ENCODE measurements around the gene NPIPA1.
A peak's percentile ranks its signal among the peaks of the same experiment; 100 is the strongest.
"Not testable (repeated sequence)": the region's sequence is repeated elsewhere in the genome, so short reads cannot be mapped to it uniquely, and the experiment has no call there.

The NPIPA1 gene

GRCh38 chr16:14930971-14931370 is 6.3 kb upstream of the NPIPA1 start:
- DNase-seq (ENCODE audit: low spot score) = not testable (repeated sequence)

- not testable (repeated sequence) for DNase-seq (ENCODE audit: low spot score)
Measured at GRCh38 chr16:14932581-14933375, 4.5 kb upstream of the NPIPA1 start.

DNA sequence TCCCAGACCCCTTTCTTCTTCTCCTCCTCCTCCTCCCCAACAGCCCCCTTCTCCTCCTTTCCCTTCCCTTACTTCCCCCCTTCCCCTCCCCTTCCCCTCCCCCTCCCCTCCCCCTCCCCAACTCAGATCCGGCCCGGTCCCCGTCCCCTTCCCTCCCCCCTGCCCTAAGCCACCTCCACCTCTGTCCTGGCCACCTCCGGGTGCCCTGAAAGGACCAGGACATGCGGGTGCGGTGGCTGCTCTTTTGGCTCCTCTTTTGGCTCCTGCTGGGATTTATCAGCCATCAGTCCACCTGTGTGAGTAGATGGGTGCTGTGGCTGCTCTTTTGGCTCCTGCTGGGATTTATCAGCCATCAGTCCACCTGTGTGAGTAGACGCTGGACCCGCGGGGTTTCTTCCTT is 751 bp downstream of the NPIPA1 start:
- DNase-seq (ENCODE audit: low spot score) = not testable (repeated sequence)

GRCh38 chr16:14942686-14943085 is 5.4 kb downstream of the NPIPA1 start:
- DNase-seq (ENCODE audit: low spot score) = not testable (repeated sequence)

- no peak for DNase-seq (ENCODE audit: low spot score)
Measured at GRCh38 chr16:14955546-14956231, 18.4 kb downstream of the NPIPA1 start.

DNA sequence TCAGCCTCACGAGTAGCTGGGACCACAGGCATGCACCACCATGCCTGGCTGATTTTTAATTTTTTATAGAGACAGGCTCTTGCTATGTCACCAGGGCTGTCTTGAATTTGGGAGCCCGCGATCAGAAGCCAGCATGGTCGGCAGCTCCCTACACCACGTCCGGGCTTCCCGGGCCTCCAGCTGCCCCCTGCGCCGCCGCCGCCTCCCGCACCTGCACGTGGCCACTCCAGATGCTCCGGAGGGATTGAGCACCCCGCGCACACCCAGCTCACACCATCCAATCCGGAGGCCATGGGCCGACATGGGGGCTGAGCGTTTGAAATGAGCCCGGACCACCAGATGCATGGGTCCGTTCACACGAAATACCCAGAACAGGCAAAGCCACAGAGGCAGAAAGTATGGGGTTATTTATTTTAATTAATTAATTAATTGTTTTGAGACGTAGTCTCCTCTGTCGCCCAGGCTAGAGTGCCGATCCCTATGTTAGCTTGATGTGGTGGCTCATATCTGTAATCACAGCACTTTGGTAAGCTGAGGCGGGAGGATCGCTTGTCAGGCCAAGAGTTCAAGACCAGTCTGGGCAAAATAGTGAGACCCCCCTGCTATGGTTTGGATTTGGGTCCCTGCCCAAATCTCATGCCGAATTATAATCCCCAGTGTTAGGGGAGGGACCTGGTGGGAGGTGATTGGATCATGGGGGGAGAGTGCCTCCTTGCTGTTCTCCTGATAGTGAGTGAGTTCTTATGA is 20.5 kb downstream of the NPIPA1 start:
- no peak for DNase-seq (ENCODE audit: low spot score)

- DNase-seq (ENCODE audit: low spot score) = no peak
Measured at GRCh38 chr16:14958323-14958600, 21.0 kb downstream of the NPIPA1 start.

GRCh38 chr16:14958970-14959369 is 21.7 kb downstream of the NPIPA1 start:
- peak; percentile 25 for DNase-seq (ENCODE audit: low spot score)

- DNase-seq (ENCODE audit: low spot score) = no peak
Measured at GRCh38 chr16:14961405-14962186, 24.4 kb downstream of the NPIPA1 start.

GRCh38 chr16:14963281-14964173 is 26.3 kb downstream of the NPIPA1 start:
- no peak for DNase-seq (ENCODE audit: low spot score)

DNA sequence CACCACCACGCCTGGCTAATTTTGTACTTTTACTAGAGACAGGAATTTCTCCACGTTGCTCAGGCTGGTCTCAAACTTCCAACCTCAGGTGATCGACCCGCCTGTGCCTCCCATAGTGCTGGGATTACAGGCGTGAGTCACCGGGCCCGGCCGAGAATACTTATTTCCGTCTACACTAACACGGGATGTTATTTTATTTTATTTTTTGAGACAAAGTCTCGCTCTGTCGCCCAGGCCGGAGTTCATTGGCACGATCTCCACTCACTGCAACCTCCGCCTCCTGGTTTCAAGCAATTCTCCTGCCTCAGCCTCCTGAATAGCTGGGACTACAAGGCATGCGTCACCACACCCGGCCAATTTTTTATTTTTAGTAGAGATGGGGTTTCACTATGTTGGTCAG is 28.1 kb downstream of the NPIPA1 start:
- DNase-seq (ENCODE audit: low spot score) = no peak

- DNase-seq (ENCODE audit: low spot score) = not testable (repeated sequence)
Measured at GRCh38 chr16:14969795-14970194, 32.6 kb downstream of the NPIPA1 start.

DNA sequence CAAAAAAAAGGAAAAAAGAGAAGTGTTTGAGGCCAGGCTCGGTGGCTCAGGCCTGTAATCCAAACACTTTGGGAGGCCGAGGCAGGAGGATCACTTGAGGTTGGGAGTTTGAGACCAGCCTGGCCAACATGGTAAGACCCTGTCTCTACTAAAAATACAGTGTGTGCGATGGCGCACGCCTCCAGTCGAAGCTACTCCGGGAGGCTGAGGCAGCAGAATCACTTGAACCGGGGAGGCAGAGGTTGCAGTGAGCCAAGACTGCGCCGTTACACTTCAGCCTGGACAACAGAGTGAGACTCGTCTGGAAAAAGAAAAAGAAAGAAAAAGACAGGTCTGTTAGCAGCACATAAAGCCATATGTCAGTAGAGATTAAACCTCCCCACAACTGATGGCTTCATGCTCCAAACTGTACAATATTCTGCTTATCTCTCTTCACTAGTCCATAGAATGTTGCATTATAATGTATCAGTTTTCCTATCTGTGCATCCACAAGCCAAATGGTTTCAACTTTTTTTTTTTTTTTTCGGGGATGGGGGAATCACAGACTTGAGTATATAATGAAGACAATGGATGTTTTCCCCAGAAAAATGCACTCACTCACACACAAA is 34.5 kb downstream of the NPIPA1 start:
- not testable (repeated sequence) for DNase-seq (ENCODE audit: low spot score)

GRCh38 chr16:14973785-14974322 is 36.6 kb downstream of the NPIPA1 start:
- DNase-seq (ENCODE audit: low spot score) = not testable (repeated sequence)

- peak; percentile 18 for DNase-seq (ENCODE audit: low spot score)
Measured at GRCh38 chr16:14974331-14974655, 37.0 kb downstream of the NPIPA1 start.

GRCh38 chr16:14974656-14975417 is 37.6 kb downstream of the NPIPA1 start, which contains the start of gene PDXDC1:
PDXDC1 (plus strand) TSS chr16:14975026; CDS start chr16:14975200, 174 bp downstream.
- peak; percentile 78 for DNase-seq (ENCODE audit: low spot score)

DNA sequence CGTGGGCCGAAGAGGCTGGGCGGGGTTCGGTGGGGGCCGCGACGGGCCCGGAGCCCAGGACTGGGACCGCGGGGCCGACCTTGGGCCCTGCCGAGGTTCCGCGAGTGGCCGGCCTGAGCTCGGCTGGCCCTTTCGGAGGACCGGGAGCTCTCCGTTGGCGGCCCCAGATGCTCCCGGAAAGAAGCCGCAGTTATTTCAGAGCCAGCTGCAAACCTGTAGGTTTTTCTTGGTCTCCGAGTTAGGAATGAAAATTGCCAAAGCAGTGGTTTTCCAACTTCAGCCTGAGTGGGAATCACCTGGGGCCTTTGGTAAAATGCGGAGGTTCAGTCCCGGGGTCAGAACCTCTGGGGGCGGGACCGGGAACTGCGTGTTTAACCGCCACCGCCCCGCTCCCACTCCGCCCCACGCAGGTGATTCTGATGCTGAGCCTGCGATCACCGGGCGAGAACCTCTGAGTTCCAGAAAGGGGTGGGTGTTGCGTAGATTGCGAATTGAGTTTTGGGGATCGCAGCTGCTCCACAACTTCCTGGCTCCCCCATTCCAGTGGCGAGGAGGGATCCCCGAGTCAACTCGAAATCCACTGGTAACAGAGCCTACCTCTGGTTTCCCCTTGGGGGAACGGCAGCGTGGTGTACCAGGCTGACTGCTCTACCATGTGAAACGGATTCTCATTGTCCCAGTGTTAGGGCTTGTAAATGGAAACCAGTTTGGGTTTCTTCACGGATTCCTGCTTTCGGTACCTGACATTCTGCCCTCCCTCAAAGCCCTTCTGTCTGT is 38.4 kb downstream of the NPIPA1 start:
- peak; percentile 8 for DNase-seq (ENCODE audit: low spot score)

DNA sequence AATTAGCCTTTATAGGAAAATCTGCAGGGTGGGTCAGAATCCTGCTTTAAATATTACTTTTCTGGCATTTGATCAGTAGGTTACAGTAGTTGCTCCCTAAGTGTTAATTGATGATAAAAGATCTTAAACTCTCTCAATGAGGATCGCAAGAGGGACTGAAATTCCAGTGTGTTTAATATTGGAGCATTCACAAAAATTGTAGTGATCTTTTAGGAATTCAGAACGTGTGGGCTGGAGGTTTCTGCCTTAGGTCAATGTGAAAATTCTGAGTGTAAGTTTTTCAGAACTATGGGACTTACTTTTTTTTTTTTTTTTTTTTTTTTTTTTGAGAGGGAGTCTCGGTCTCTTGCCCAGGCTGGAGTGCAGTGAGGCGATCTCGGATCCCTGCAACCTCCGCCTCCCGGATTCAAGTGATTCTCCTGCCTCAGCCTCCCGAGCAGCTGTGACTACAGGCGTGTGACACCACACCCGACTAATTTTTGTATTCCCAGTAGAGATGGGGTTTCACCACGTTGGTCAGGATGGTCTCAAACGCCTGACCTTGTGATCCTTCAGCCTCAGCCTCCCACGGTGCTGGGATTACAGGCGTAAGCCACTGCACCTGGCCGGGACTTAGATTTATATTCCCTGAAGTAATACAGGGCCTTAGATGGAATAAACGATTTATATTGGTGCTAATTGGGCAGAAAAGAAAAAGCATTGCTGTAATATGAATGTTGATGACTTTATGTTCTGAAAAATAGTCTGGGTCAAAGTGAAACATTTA is 39.9 kb downstream of the NPIPA1 start:
- not testable (repeated sequence) for DNase-seq (ENCODE audit: low spot score)

Measured in globus pallidus (tissue), 1 donor.